GM18520 (cell line): Measurements from ENCODE around the gene SLC35F4.

Experiments used
- ATAC-seq: cut with Tn5 transposase; IDR thresholded peaks from one replicate; pipeline ENCODE4 v1.9.1; 2021; ENCODE audit not compliant: unreplicated experiment

SLC35F4 gene

DNA sequence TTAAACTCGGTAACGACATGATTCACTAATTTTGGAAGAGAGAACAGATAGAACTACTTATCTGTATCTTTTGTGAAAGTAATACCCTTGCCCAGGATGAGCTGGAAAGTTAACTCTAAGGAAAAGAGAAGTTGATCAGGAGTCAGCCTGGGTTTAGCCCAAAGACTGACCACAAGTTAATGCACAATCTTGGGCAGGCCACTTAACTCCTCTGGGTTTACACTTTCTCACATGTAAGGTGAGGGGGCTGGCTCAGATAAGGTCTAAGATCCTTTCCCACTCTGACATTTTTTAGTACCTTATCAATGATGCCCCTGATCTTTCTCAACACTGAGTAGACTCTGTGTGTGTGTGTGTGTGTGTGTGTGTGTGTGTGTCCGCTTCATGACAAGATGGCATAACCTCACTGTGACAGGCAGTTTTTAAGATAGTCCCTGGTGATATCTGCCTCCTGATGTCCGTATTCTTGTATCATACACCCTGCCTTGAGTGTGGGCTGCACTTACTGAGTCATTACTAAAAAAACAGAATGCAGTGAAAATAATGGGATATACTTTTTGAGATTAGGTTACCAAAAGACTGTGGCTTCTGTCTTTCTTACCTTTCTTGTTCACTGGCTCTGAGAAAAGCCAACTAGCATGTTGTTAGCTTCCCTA lies 316.0 kb downstream of the SLC35F4 start:
- no peak for ATAC-seq

DNA sequence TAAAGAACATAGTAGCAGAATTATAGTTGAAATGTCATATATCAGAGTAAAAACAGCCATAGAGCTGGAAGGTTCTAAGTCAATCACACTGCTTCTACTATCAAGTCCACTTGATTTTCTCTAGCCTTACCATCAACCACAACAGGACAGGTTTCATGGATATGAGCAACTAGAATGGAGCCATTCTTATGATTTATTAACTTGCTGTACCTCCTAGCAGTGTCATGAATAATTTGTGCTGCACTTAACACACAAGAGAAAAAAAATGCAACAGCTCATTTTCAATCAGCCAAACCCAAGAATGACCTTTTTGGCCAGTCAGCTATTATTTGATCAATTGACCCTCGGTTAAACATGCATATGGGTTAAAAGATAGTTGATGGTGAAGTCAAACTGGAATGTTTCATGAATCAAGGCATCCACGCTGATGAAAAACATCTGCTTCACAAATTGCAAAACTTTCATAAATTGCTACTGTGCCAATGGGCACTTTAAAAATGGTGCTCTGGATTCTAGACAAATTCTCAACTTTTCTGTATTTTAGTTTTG lies 316.8 kb downstream of the SLC35F4 start:
- ATAC-seq, result no peak

DNA sequence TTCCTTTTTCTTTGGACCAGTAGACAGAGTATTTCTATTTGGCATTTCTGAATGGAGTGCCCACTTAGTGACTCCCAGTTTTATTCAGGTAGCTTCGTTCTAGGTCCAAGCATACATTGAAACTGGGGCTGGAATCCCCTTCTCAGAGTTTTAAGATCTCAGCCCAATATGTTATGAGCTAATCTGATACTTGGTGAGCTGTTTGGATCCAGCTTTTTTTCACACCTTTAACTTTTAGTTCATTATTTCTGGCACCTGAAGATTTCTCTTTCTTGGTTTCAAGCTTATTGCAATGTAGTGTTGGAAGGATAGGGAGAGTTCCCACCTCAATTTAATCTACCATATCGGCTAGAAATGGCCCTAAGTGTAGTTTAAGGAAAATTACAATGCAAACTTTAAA lies 318.8 kb downstream of the SLC35F4 start:
- no peak for ATAC-seq

DNA sequence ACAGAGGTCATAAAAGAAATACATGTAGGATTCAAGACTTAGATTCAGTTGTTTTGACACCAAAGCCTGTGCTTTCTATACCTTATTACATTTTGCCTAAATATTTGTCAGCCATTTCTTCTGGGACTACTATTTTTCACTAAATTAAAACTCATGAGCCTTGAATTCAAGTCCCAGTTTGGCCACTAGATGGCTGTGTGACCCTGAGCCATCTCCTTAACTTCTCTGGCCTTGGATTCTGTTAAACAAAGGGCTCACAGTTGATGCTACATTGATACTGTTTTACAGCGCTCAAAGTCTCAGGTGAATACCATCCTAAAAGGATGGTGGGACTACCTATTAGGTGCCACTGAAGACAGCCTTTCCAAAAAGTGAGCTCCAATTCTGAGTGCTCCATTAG lies 332.7 kb downstream of the SLC35F4 start:
- ATAC-seq, result no peak

DNA sequence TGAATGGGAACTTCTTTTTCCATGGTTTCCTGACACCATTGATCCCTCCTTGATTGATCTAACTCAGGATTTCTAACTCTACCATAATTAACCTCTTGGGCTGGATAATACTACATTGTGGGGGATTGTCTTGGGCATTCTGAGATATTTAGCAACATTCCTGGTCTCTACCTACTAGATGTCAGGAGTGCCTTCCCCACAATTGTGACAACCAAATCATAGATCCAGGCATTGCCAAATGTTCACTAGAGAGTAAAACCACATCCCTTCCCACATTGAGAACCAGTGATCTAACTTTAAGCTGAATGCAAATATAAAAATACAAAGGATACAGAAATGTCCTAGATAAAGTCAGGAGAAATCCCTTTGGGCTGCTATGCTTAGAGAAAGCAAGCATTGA lies 335.3 kb downstream of the SLC35F4 start:
- ATAC-seq, result no peak

DNA sequence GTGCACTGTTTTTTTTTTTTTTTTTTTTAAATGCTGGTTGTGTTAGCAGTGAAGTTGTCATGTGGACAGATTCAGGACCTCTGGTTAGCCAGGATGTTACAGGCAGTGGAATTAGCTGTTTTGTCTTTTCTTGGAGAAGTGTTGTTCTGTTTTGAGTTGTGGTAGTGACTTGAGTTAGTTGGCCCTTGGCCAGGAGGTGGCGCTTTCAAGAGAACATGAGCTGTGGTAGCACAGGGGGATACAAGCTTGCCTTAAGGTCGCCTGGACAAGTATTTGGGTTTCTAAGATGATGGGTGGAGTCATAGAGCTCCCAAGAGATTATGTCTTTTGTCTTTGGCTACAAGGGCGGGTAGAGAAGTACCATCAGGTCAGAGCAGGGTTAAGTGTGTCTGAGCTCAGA lies 338.9 kb downstream of the SLC35F4 start:
- ATAC-seq, result no peak

DNA sequence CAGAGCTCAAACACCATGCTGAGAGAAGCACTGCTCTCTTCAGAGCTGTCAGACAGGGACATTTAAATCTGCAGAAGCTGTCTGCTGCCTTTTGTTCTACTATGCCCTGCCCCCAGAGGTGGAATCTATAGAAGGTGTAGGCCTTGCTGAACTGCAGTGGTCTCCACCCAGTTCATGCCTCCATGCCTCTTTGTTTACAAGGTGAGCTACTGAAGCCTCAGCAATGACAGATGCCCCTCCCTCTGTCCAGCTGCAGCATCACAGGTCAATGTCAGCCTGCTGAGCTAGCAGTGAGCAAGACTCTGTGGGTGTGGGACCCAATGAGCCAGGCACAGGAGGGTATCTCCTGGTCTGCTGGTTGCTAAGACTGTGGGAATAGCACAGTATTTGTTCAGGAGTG lies 346.8 kb downstream of the SLC35F4 start:
- no peak for ATAC-seq
